Right renal pelvis (tissue), 4 donors: ENCODE data around the gene PWWP2B. TPM values are rescaled to one million over a fixed set of nuclear protein-coding genes. Genes with fewer than 3 reads are reported as not detected.

Experiments
- DNase-seq, 4 donors: peaks; one replicate each; pipeline ENCODE4 v3.0.0-alpha.2; 2013; ENCODE audit warnings: low read depth in 4 of 4, low spot score in 3 of 4, missing footprints in 1 of 4
- polyA plus RNA-seq, 4 donors: library from polyadenylated mRNA; unstranded; fragments of 120-200 nt; gene quantifications; one replicate each; pipeline ENCODE4 v1.2.1, GENCODE V29; 2013; ENCODE audit not compliant: insufficient read length in 4 of 4

Gene PWWP2B
- polyA plus RNA-seq, 4 donors: 7.2 to 12.7 (median 10.4) TPM

DNA sequence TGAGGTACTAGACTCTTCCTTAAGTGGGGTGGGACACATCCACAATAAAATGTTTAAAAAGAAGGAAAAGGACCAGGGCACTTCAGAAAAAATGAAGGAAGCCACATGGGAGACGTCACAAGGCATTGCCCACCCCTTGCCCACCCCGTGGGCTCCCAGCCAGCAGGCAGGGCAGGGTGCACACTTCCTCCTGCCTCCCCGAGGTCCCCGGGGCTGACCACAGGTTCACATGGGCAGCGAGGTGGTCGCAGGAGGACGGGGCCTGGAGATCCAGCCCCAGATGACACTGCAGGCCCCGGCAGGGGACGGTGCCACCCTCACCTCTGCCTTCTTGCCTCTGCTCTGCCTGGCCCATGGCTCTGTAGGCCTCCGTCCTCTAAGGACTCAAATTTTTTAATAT, 45.6 kb downstream of the PWWP2B start:
- DNase-seq: no peak

DNA sequence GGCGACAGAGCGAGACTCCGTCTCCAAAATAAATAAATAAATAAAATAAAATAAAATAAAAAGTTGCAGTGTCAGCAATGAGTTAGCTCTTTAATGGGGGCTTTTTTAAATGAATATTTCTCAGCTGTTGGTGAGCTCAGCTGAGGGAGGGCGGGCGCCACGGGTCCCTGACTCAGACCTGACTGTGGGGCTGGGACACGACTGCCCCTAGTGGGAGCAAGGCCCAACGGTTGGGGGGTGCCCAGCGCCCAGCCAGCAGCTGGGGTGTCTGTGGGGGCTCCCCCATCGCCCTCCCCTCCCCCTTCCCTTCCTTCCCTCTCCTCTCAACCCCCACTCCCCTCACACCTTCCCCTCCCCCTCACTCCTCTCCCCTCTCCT, 46.6 kb downstream of the PWWP2B start:
- no peak for DNase-seq

DNA sequence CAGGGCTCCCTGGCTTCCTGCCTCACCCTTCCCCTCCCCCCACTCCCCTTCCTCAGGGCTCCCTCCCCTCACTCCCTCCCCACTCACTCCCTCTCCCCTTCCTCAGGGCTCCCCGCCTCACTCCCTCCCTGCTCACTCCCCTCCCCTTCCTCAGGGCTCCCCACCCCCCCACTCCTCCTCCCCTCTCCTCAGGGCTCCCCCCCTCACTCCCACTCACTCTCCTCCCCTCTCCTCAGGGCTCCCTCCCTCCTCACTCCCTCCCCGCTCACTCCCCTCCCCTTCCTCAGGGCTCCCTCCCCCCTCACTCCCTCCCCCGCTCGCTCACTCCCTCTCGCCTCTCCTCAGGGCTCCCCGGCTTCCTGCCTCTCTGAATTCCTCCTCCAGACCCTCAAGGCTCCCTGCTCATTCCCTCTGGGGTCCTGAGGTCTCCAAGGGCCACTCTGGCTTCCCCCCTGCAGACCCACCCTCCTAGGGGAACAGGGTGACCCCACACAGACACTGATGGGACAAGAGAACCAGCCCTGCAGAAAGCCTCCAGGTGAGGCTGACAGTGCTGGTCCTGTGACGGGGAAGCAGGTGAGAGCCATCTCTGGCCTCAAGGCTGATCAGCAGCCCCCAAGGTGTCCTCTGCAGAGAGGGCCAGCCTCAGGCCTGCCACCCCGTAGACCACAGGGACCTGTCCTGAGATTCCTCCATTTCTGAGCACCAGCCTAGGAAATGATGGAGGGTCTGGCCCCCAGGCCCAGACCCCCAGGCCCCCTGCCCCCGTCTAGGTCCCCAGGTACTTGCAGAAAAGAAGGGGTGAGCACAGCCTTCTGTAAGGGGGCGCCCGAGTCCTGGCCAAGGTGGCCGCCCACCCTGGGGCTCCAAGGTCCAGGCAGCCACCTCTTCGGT, 47.2 kb downstream of the PWWP2B start:
- peak in 3 of 4 donors; percentile 81 to 89 (median 87) for DNase-seq

DNA sequence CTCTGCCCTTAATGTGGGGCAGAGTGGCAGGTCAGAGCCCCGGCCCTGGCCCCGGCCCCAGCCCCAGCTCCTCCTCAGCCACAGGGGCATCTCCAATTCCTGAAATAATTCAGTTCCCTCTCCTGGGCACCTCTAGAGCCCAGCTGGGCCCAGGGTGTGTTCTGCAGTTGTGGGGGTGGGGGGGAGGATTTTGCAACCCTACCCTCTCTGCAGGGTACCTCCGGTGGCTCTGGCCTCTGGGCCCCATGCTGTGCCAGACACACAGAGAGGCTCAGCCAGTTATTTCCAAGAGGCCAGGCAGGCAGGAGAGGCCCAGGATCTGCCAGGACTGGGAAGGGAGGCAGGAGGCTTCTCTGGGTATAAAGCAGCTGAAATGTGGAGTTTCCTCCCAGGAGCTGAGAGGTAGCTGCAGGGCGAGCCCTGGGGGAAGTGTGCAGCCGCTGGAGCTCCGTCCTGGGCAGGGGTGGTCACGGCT, 47.9 kb downstream of the PWWP2B start:
- DNase-seq: no peak

DNA sequence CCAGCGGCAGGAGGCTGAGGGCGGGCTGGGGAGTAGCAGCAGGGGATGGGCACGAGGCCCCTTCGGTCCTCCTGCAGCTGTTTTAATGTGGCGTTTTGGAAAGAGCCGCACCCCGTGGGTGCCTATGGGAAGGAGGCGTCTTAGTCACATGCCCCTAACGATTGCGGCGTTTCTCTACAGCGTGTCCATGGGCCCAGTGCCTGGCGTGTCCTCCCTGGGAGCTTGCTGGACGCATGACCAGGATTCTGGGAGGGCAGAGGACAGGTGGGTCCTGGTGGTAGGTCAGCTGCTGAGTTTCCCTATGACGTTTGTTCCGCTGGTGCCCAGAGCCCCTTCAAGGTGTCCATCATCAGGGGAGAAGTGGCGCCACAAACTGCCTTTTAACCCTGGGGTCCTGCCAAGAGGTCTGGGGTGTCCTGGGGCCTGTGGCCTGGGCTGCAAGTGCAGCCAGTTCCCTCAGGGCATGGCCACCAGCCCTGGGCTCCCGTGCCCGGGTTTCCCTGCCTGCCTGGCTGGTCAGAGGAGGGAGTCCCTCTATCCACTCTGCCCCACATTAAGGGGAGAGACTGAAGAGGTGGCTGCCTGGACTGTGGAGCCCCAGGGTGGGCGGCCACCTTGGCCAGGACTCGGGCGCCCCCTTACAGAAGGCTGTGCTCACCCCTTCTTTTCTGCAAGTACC, 48.7 kb downstream of the PWWP2B start:
- DNase-seq: no peak

DNA sequence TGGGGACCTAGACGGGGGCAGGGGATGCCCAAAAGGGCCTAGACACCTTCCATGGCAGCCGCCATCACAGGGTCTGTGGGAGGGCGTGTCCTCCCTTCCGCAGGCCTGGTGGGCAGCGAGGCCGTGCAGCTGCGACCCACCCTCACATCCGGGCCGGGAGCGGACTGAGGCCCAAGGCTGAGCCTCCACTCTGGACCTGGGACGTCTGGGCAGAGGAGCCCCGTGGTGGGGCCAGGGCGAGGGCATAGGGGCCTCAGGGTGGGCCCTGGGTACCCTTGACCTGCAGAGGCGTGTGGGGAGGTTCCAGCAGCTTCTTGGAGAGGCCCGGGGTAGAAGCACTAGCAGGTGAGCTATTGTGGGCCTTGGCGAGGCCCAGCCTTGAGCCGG, 49.2 kb downstream of the PWWP2B start:
- DNase-seq: no peak

DNA sequence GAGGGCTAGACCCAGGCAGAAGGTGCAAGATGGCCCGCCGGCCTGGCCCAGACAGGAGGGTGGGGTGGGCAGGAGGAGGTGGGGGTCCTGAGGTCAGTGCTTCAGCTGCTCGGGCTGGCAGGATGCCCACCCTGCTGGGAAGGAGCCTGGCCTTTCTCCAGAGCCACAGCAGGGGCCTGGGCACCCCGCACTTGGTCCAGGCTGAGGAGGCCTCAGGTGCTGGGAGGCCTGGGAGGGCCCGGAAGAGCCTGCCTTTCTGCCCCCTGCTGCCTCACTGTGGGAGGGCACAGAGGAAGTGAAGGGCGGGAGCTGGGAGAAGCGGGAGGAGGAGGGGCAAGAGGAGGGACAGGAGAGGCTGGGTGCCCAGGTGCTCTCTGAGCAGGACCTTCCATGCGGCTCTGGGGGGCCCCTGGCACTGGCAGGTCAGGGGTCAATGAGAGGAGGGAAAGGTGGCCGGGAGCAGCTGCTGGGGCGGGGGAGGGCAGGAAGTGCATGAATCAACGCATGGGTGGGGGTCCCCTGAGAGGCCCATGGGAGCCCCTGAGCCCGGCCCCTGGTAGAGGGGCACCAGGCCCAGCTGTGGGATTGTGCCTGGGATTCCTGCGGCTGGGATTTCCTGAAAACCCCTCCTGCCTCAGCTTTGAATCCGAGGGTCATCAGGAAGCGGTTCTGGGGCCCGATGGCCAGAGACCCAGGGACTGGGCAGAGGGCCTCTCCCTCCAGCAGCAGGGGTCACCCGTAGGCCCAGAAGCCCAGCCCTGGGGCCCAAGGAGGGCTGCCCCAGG, 49.9 kb downstream of the PWWP2B start:
- DNase-seq: no peak

DNA sequence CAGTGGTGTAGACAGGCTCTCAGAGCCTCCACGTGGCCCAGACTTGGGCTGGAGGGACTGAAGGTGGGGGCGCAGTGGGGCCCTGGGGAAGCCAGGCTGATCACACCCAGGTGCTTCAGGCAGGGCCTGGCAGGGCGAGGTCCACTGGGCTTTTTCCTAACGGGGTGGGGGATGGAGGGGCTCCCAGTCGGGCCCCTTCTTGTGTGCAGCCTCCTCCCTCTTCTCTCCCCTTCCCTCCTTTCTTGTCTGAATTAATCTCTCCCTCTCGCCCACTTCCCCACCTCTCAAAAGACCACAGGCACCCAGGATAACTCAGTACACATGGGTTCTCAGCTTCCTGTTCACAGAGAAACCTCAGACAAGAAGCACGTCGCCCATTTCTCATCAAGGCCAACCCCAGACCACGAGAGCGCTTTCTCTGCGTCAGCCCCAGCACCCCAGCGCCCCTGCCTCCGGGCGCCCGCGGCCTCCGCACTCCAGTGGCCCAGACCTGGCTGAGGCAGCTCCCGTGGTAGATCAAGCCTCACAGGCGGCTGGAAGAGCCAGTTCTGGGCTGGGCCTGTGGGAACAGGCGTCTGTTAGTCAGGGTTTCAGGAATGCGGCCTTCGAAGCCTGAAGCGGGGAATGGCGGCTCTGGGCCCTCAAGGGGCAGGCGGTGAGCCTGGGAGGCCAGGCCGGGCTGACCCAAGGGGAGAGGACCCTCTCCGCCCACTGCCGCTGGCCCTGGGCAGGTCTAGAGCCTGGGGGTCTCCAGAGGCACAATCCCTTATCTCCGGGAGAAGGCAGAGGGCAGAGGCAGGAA, 50.6 kb downstream of the PWWP2B start:
- peak in 1 of 4 donors; percentile 58 for DNase-seq

DNA sequence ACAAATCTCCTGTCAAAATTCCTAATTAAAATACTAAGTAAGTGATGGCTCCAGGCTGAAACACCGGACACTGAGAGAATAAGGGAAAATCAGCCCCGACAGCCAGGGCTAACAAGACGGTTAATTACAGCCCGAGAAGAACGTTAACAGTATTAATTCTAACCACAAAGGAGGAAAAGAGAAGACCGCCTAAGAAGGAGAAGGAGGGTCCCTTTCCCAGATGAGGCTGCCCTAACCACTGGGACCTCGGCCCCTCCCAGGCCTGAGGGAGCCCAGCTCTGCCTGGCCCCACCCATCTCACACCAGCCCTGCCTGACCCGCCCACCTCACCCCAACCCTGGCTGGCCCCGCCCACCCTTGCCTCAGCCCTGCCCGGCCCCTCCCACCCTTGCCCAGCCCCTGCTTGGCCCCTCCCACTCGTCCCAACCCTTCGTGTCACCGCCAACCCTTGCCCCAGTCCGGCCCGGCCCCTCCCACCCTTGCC, 51.3 kb downstream of the PWWP2B start:
- no peak for DNase-seq

DNA sequence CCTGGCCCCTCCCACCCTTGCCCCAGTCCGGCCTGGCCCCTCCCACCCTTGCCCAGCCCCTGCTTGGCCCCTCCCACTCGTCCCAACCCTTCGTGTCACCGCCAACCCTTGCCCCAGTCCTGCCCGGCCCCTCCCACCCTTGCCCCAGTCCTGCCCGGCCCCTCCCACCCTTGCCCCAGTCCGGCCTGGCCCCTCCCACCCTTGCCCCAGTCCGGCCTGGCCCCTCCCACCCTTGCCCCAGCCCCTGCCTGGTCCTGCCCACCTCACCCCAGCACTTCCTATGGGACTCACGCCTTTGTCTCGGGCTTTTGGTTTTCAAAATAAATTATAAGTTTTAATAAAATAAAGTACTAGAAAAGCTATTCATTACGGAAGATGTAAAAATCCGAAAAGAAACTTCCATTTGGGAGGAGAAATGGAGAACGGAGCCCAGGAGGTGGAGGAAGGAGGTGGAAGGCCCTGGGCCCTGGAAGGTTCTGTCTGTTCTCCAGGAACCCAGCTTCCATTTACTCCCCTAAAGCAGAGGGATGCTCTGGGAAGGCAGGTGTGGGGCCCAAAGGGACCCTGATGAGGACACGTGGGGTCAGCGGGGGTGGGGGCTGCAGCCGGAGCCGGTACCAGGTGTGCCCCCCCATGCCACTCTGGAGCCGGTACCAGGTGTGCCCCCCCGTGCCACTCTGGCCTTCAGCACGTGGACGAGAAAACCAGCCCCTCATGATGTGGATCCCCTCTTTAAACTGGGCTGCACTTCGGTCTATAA, 52.2 kb downstream of the PWWP2B start:
- DNase-seq: no peak

DNA sequence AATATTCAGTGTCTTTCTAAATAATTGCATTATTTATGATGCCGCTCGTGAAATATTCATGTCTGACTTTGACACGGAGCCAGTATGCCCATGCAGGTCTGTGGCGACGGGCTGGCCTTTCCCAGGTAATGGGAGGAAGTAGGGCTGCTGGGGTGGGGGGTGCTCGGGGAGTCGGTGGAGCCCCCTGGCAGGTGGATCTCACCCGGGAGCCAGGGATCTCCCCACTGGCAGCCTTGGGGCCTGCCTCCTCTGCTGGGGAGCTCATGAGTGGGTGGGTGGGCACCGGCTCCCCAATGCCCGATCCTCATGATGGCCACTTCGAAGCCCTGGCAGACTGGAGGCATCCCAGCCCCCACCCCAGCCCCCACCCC, 52.8 kb downstream of the PWWP2B start:
- no peak for DNase-seq

DNA sequence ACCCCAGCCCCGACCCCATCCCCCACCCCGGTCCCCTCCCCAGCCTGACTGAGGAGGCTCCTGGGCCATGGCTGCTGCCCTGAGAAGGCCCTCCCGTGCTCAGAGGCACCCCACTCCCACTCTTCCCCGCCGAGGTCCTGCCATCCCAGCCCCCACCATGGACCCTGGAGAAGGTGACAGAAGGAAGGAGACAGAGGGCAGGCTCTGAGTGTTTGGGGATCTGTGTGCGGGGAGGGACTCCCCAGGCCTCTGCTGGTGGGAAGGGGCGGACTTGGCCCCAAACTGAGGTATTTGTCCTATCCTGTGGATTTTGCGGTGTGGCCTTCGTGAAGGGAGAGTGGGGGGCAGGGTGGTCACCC, 53.4 kb downstream of the PWWP2B start:
- DNase-seq: no peak

DNA sequence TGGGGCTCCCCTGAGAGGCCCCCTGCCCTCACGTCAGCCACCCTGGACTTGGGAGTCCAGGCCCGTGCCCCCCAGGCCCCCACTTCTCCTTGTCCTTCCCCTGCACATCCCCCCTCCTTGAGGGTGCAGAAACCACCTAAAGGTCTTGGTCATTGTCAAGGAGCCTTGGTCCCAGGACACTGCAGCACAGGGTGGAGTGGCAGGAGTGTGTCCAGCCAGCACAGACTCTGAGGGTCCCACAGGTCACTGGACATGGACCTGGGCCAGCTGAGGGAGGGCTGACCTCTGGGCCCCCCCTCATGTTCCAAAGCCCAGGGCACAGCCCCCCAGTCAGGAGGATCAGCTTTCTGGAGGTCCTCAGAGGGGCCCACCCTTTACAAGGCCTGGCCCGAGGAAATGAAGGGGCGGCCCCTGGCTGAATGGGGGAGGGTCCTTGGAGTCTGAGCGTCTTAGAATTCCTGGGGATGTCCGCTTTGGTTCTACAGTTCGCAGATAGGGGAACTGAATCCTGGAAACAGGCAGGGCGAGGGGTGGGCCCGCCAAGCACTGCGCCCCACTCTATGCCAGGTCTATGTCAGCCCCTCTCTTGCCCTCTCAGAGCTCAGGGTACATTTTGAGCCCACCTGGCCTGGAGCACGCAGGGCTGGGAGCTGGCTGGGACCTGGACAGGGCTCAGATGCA, 54.0 kb downstream of the PWWP2B start:
- DNase-seq: no peak

DNA sequence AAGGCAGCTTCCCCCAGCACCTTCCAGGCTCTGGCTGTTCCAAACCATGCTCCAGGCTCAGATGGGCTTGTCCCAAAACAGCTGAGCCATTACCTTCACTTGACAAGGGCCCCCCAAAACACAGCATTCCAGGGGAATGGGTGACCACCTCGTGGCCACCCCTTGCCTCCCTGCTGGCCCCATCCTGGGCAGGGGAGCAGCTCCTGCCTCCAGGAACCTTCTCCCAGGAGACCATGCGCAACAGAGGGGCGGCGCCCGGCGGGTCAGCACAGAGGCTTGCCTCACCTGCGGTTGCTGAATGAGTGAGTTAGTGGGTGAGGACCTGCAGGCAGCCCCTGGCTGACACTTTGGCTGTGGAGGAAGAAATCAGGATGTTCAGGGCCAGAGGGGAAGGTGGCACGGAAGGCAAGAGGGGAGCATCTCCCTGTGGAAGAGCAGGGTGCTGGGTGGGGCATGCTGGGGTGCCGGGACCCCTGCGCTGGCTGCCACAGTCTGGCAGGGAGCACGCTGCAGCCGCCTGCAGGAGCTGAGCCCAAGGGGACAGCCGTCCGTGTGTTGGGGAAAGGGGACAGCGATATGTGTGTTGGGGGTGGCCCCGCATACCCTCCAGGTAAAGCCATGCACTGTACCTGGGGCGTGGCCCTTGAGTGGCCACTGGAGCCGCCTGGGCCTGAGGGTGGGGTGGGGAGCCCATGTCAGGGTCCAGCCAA, 54.7 kb downstream of the PWWP2B start:
- no peak for DNase-seq

DNA sequence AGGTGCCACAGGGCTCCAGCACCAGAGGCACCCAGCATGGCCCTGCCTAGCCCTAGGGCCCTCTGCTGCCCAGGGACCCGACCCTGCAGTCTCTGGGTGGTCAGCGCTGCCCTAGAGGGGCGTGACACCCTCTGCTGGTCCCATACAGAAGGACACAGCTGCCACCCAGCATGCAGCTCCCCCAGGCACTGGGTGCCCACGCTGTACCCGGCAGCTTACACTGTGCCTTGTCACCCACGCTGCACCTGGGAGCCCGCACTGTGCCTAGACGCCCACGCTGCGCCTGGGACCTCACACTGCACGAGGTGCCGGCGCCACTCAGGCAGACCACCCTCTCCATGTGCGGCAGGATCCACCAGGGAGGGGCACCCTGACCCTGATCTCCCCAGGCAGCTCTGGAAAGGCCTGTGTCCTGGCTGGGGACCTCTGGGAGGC, 55.2 kb downstream of the PWWP2B start:
- no peak for DNase-seq

DNA sequence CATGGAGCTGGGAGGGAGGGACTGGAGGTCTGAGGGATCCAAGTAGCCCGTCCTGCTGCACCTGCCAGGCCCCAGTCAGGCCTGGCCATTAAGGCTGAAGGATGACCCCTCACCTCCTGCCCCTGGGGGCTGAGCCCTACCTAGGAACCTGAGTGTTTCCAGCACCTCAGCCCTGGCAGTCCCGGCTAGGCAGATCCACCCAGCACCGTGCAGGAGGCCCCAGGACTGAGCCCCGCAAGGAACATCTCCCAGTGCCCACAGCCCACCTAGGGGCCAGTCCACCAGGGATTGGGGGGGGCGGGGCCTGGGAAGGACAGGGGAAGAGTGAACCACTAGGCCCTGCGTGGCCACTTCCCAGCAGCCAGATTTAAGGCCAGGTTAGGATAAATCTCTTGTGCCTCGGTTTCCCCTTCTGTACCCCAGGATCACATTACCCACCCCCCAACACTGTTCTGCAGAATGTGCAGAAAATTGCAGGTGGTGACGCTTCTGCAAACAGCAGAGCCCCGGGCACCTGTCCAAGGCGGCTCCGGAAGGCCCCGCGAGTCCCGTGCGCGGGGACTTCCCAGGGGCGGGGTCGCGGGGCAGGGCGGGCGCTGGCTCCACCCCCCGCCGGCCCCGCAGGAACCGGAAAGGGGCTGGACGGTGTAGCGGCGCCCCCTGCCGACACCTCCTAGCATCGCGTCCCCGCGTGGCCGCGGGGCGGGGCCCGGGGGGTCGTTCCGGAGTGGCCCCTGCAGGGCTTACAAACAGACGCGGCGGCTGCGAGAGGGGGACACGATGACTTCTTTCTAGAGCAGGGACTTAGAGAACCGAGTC, 55.9 kb downstream of the PWWP2B start:
- DNase-seq: peak in 1 of 4 donors; percentile 68

DNA sequence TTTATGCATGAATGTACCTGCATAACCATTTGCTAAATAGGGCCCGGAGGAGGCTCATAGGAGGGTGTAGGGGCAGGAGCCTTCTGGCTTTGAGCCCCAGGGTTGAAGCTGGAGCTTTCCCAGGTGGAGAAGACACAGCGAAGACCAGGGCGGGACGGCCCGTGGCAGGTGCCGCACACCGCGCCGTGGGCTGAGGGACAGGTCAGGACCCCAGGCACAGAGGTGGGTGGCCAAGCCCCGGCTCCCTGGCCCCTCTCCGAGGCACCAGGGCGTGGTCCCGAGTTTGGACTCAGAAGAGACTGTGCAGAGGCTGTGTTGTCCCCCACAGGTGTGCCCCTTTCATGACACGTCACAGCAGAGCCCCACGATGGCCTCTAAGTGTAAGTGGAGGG, 56.5 kb downstream of the PWWP2B start:
- no peak for DNase-seq
